ENCODE measurements around the gene DNAJB2.
"Not testable (repeated sequence)": the region's sequence is repeated elsewhere in the genome, so short reads cannot be mapped to it uniquely, and the experiment has no call there.

Gene DNAJB2

GRCh38 chr2:219284501-219285372, 5.6 kb downstream of the DNAJB2 start:
- H3K4me3 ChIP-seq (ENCODE audit: low read length), result no peak overlapping the region
- no peak for TF ChIP-seq CTCF (IDR thresholded peaks at IDR 0.05; ENCODE audit: insufficient read depth, low read depth, low read length, missing control alignments)
- no peak for DNase-seq (ENCODE audit: low read depth)

- DNase-seq (ENCODE audit: low read depth), result no peak
- H3K4me3 ChIP-seq (ENCODE audit: low read length), result no peak overlapping the region
- TF ChIP-seq CTCF (IDR thresholded peaks at IDR 0.05; ENCODE audit: insufficient read depth, low read depth, low read length, missing control alignments), result no peak
These were observed 6.2 kb downstream of the DNAJB2 start for GRCh38 chr2:219285373-219285735.

DNA sequence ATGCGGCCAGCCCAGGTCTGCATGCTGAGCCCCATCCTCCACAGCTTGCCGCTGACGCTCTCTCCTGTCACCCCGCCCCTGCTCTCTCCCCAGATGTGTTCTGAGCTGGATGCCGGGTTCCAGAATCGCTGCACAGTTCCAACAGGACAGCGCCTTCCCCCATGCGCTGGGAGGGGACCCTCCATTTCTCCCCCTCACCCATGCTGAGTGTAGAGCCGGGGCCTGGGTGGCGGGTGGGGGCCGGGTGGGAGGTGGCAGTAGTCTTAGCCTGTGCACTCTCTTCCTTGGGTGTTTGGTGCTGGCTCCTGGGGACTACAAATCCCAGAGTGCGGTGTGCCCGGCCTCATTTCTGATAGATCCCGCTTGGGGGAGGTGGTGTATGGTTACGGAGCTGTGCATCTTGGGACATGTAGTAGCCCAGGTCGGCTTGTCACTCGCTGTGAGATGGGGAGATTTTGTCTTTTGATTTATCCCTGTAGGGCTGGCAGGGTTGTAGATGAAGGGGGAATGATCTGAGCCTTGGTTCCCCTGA, 6.8 kb downstream of the DNAJB2 start:
- TF ChIP-seq CTCF (IDR thresholded peaks at IDR 0.05; ENCODE audit: insufficient read depth, low read depth, low read length, missing control alignments), result no peak
- no peak overlapping the region for H3K4me3 ChIP-seq (ENCODE audit: low read length)
- DNase-seq (ENCODE audit: low read depth), result peak; percentile 83

DNA sequence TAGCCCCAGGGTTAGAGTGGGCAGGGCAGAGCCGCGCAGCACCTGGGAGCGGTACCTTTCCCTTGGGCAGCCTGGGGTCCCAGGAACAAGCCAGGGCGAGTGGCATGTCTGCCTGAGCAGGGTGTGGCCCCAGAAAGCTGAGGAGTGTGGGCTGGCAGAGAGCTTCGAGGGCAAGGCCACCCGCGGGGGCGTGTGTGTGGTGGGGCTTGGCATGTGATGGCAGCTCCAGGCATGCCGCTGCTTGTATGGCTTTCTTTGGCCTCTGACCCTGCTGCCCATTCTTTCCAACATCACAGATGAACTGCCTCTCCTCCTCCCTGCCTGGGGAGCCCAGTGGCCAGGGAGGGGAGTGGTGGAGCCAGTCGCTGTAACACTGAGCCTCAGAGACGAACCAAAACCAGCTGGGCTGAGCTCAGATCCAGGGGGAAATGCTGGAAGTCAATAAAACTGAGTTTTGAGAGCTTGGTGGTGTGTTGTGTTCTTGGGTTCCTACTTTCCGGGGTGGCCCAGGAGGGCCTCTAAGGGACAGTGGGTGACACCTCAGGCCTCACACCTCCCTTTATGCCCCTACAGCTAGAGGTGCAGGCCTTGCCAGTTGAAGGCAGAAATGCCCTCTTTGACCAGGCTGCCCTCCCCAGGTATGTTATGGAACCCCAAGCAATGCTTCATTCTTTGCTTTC, 7.4 kb downstream of the DNAJB2 start:
- no peak overlapping the region for H3K4me3 ChIP-seq (ENCODE audit: low read length)
- peak; percentile 82 for DNase-seq (ENCODE audit: low read depth)
- TF ChIP-seq CTCF (IDR thresholded peaks at IDR 0.05; ENCODE audit: insufficient read depth, low read depth, low read length, missing control alignments), result peak; percentile 2

- not testable (repeated sequence) for DNase-seq (ENCODE audit: low read depth); H3K4me3 ChIP-seq (ENCODE audit: low read length)
These were observed 7.9 kb downstream of the DNAJB2 start for GRCh38 chr2:219287116-219287440.

DNA sequence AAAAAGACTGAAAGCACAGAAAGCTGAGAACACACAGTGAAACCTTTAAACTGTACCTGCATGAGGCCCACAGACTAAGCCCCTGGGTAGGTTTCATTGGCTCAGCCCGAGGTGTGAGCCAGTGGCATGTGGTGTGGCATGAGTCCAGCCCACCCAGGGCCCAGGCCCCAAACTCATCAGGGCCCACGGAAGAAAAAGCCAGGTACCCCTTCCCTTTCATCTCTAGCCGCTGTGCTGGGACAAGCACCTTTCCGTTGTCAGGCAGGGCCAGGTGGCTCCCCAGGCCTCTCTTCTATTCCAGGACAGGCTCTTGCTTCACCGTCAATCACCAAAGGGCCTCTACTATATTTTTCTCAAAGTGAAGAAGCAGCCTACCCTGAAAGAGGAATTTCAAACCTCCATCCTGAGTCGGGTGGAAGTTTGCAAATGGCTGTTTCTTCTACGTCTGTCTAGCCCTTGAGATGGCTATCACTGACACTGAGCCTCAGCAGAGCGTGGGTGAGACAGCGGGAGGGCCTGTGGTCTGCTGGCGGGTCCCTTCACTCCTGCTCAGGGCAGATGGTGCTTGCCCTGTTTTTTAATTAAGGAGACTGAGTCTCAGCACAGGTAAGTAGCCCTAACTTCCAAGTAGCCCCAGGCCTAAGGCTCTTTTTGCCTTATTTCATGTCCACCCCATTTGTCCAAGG, 8.6 kb downstream of the DNAJB2 start:
- no peak overlapping the region for H3K4me3 ChIP-seq (ENCODE audit: low read length)
- TF ChIP-seq CTCF (IDR thresholded peaks at IDR 0.05; ENCODE audit: insufficient read depth, low read depth, low read length, missing control alignments), result no peak
- no peak for DNase-seq (ENCODE audit: low read depth)

- H3K4me3 ChIP-seq (ENCODE audit: low read length), result no peak overlapping the region
- DNase-seq (ENCODE audit: low read depth), result no peak
- no peak for TF ChIP-seq CTCF (IDR thresholded peaks at IDR 0.05; ENCODE audit: insufficient read depth, low read depth, low read length, missing control alignments)
These were observed 10.0 kb downstream of the DNAJB2 start for GRCh38 chr2:219289195-219289536.

Data from epithelial cell of esophagus (primary cell).